ENCODE data around the gene NOVA2.

The NOVA2 gene

DNA sequence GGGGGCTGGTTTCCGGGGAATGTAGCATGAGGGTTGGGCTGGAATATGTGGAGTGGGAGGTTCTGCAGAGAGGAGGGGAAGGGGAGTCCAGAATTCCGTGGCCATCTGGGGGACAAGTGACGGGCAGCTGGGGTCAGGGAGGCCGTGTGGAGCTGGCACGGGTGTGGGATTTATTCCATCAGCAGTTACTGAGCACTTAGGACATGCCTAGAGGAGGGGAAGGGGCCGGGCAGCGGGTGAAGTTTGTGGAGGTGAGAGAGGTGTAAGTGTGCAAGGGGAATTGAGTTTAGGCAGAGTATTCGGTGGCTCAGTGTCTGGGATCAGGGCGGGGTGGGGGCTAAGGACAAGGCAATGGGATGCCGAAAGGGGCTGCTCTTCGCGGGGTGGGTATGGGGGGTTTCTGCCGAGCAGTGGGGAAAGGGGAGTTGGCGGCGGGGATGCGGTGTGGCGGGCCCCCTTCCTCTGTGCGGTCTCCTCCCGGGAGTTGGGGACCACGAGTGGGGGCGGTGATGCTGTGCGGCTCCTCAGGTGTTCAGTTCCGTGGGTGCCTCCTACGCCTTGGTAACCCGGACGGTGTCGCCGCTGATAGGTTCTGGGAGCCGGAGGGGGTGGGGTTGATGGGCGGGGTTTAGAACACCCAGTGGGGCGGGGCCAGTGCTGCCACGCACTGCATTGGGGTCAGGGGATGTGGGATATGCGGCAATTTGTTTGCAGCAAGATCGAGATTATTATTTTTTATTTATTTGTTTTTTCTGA, 27.0 kb upstream of the NOVA2 start:
- no peak for DNase-seq (ENCODE audit: low spot score)

GRCh38 chr19:45999653-46000121, 26.0 kb upstream of the NOVA2 start:
- DNase-seq (ENCODE audit: low spot score), result peak; percentile 57

DNA sequence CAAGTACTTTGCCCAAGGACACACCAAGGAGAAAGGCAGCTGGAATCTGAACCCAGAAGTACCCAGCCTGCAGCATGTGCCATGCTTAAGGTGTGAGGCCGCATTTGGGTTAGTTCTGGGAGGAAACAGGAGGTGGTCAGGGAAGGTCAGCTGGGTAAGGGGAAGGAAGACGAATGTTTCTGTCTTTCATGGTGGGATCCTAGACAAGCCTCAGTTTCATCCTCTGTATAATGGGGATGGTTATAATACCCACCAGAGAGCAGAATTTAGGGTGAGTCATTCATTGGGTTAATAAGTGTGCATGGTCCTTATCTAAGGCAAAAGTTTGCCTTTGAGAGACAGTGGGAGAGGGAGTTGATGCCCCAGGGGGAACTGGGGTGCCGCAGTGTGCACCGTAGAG, 25.2 kb upstream of the NOVA2 start:
- no peak for DNase-seq (ENCODE audit: low spot score)

DNA sequence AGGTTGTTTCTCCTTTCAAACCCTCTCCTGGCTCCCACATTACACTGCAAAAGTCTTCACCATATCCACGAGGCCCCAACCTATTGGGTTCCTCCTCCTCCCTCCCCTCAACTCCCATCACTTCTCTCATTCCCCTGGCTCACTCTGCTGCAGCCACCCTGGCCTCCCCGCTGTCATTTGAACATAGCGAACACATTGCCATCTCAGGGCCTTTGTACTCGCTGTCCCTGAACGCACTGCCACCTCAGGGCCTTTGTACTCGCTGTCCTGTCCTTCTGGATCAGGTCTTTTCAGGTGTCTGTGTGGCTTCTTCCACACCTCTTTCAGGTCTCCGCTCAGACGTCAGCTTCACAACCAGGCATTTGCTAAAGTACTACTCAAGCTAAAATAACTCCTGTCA, 23.3 kb upstream of the NOVA2 start:
- DNase-seq (ENCODE audit: low spot score), result no peak

DNA sequence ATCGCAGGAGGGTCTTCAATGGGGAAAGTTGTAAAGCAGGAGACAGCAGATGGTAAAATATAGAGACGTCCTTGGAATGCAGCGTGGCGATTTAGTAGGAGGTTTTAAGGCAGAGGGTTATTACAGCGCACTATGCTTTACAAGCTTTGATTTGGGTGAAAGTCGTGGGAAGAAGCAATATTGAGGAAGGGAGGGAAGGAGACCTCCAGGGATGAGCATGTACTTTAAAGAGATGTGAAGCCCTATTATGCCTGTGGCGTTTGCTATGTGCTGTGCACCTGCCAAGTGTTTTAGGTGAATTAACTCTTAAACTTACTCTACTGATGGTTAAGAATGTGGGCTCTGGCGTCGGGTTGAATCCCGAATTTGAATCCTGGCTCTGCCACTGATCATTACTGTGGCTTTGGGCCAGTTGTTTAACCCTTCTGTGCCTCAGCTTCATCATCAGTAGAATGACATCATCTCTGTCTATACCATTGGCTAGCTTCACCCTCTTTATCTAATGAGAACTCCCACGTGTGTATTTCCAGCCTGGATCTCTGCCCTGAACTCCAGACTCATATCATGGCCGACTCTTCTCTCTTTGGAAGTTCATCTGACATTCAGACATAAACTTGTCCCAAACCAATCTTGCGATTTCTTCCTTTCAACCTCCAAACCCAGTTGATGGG, 22.2 kb upstream of the NOVA2 start:
- DNase-seq (ENCODE audit: low spot score), result no peak

DNA sequence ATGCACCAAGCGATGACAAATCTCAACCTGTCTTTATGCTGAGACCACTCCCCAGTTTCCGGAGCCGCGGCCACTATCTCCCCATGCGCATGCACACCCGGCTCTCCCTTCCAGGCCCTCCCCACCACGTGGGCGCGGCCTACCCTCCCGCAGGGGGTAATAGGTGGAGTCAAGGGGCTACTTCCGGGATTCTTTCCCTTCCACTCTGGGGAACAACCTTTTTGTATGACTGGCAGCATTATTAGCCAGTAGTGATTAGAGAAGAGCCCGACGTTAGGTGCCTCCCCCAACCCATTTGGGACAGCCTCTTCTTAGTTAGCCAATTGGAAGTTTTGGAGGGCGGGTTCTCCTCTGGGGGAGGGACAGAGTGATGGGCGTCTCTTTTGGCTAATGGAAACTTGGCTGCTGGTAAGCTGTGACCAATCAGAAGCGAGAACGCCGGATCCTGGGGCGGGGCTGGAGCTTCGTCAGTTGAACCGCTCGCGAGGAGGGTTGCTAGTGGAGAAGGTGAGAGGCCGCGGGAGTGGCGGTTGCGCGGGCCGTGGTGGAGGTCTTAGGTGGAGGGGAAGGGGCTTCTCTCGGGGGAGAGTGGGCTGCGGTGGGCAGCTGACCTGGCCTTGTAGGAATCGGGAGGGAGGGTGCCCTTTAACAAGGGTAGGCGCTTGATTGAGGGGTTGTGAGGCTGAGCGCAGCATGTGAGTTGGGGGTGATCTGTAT, 21.5 kb upstream of the NOVA2 start, which contains the start of gene CCDC61:
Gene CCDC61, plus strand, starts transcription at position 470 of the 717 bp plus-strand sequence. CDS start 7,552 bp downstream, outside the sequence.
- peak; percentile 99 for DNase-seq (ENCODE audit: low spot score)

- no peak for DNase-seq (ENCODE audit: low spot score)
Measured at GRCh38 chr19:45994456-45994997, 20.9 kb upstream of the NOVA2 start.

- no peak for DNase-seq (ENCODE audit: low spot score)
Measured at GRCh38 chr19:45990113-45990728, 16.6 kb upstream of the NOVA2 start.

GRCh38 chr19:45985321-45985720, 11.7 kb upstream of the NOVA2 start:
- no peak for DNase-seq (ENCODE audit: low spot score)

- no peak for DNase-seq (ENCODE audit: low spot score)
Measured at GRCh38 chr19:45981350-45981749, 7.7 kb upstream of the NOVA2 start.

DNA sequence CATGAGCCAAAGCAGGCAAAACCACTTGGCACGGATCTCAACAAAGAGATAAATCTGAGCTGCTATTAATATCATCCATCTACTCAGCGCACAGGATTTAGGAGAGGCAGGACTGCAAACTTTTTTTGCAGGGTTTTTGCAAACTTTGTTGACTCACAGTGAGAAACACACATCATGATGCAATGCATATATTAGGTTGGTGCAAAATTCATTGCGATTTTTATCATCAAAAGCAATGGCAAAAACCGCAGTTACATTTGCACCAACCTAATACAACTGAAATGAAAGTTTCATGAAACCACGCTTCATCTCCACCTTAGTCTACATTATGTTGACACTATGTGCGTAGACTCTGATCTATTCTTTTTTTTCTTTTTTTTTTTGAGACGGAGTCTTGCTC, 4.5 kb upstream of the NOVA2 start:
- no peak for DNase-seq (ENCODE audit: low spot score)

DNA sequence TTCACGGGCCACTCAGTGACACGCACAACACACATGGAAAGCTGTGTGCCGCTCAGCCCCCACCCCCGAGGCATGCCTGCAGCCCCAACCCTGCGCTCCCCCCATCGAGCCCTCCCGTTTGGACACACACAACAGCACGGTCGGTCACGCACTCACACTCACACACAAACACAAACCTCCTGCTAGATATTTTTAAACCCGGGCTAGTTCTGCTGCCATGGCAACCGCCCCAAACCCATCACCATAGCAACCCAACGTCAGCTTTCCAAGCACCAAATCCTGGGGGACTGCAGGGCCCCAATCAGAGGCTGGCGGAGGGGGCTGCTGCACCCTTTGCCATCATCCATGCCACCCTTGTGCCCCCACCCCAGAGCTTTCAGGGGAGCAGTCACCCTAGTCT, 2.5 kb upstream of the NOVA2 start:
- no peak for DNase-seq (ENCODE audit: low spot score)

- no peak for DNase-seq (ENCODE audit: low spot score)
Measured at GRCh38 chr19:45975306-45976070, 1.8 kb upstream of the NOVA2 start.

GRCh38 chr19:45972947-45973540, 621 bp downstream of the NOVA2 start:
- DNase-seq (ENCODE audit: low spot score), result no peak

- DNase-seq (ENCODE audit: low spot score), result no peak
Measured at GRCh38 chr19:45972081-45972946, 1.4 kb downstream of the NOVA2 start.

DNA sequence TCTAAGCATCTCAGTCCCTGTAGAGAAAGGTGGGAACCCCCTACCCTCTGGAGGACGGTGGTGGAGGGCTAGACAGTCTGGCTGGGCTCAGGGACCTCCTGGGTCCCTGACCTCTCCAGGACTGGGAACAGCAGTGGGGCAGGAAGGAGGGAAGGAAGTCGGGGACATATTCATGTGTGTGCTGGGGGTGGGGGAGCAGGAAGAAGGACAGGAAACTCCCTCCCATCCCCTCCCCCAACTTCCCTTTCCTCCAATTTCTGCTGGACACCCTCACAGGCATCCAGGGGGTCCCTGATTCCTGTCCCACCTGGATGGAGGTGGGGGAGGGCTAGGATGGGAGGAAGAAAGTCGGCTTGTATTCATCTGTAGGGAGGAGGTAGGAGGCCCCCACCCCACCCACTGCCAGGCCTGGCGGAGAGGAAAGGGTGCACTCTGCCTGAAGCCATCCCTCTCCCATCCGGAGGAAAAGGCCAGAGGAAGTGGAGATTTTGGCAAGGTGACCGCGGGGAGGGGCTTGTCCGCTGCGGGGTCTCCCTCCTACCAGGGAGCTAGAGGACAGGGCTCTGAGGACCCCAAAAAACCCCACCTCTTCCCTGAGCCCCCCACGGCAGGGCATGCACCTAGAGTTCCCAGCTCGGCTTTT, 2.3 kb downstream of the NOVA2 start:
- DNase-seq (ENCODE audit: low spot score), result no peak

DNA sequence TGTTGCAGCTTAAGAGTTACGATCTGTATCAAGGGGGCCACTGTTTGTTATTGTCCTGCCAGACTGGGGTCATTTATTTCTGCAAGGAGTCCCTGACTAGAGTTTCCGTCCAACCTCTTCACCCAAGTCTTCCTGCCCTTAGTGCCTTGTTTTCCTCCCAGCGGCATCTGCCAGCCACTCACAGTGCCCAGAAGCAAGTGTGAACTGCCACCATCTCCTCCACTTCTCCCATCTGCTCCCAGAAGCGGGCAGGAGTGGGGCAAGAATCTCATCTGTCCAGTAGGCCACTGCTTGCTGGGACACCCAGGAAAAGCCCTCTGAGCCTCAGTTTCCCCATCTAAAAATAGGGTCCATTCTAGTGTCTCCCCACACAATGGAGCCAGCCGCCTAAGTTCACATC, 4.0 kb downstream of the NOVA2 start:
- no peak for DNase-seq (ENCODE audit: low spot score)

DNA sequence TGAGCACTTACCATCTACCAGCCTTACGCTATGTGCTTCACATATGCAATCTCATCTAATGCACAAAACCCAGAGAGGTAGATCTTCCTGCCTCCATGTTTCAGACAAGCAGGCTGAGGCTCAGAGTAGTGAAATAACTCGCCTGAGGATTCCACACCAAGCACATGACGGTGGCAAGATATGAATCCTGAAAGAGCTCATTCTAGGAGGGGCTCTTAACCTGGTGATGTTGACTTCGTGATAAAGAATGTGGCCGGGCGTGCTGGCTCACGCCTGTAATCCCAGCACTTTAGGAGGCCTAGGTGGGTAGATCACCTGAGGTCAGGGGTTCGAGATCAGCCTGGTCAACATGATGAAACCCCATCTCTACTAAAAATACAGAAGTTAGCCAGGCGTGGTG, 5.0 kb downstream of the NOVA2 start:
- no peak for DNase-seq (ENCODE audit: low spot score)

DNA sequence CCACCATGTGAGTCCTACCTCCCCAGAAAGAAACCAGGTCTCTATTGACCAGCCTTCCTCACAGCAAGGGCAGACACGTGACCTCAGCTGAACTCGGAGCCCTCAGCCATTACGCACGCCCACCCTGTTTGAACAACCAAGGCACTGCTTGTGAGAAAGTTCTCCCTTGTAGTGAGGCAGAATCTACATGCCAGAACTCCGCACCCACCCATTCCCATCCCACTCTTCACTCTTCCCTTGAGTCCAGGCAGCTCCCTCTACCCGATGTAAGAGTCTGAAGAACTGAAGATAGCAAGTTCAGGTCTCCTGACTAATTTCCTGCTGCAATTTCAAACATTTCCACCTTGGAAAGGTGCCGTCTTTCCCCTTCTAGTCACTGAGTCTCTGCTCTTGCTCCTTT, 6.4 kb downstream of the NOVA2 start:
- DNase-seq (ENCODE audit: low spot score), result no peak
